HepG2 (cell line): ENCODE results near the gene OR6S1. TPM values are rescaled to one million over a fixed set of nuclear protein-coding genes. Genes with fewer than 3 reads are reported as not detected.
A peak's percentile ranks its signal among the peaks of the same experiment; 100 is the strongest.

Experiments used
- AGO1 ChIP-seq: fragments of 200-400 bp; formaldehyde crosslinking; IDR thresholded peaks from 2 replicates; pipeline ENCODE4 v1.6.1; 2017; ENCODE audit warnings: mild to moderate bottlenecking, low read depth, low read length, moderate library complexity; ENCODE audit not compliant: poor library complexity, severe bottlenecking
- ARNT ChIP-seq: fragments of 450-650 bp; IDR thresholded peaks from 2 replicates; pipeline ENCODE4 v1.6.1; 2017
- CREB1 ChIP-seq, 2 experiments: fragments of 450-650 bp in 1 of 2; IDR thresholded peaks; 2 replicates each; pipeline ENCODE4 v1.6.1; 2016 to 2017; ENCODE audit warnings: control low read depth in 1 of 2, mild to moderate bottlenecking in 1 of 2, missing compliant biosample characterization in 1 of 2, missing genetic modification characterization in 1 of 2
- HIVEP1 ChIP-seq: sonication (generic); formaldehyde crosslinking; IDR thresholded peaks from 2 replicates; pipeline ENCODE4 v1.4.0; 2020; ENCODE audit warnings: mild to moderate bottlenecking, missing genetic modification reagents
- MLLT10 ChIP-seq: sonication (generic); formaldehyde crosslinking; IDR thresholded peaks from 2 replicates; pipeline ENCODE4 v1.4.0; 2020; ENCODE audit warnings: missing genetic modification reagents
- MYC ChIP-seq: sonication (generic); formaldehyde crosslinking; IDR thresholded peaks from 2 replicates; pipeline ENCODE4 v1.9.0; 2021; ENCODE audit warnings: missing genetic modification reagents, borderline replicate concordance
- NR2C2 ChIP-seq: sonication (generic); formaldehyde crosslinking; IDR thresholded peaks from 2 replicates; pipeline ENCODE4 v1.4.0; 2020; ENCODE audit warnings: missing genetic modification reagents, mild to moderate bottlenecking, moderate library complexity, borderline replicate concordance
- RAD51 ChIP-seq: fragments of 450-650 bp; IDR thresholded peaks from 2 replicates; pipeline ENCODE4 v1.6.1; 2016; ENCODE audit warnings: borderline replicate concordance
- SMC3 ChIP-seq: IDR thresholded peaks from 2 replicates; pipeline ENCODE4 v1.6.1; 2011; ENCODE audit warnings: low read length, improper control_type of control experiment
- SUZ12 ChIP-seq: fragments of 150-350 bp; IDR thresholded peaks from 2 replicates; pipeline ENCODE4 v1.6.1; 2014; ENCODE audit warnings: low read depth, low read length
- TFE3 ChIP-seq: IDR thresholded peaks from 2 replicates; pipeline ENCODE4 v1.6.1; 2016
- TOE1 ChIP-seq: sonication (generic); formaldehyde crosslinking; IDR thresholded peaks from 2 replicates; pipeline ENCODE4 v1.4.0; 2020; ENCODE audit warnings: mild to moderate bottlenecking, missing genetic modification reagents
- XBP1 ChIP-seq: sonication (generic); formaldehyde crosslinking; IDR thresholded peaks from 2 replicates; pipeline ENCODE4 v1.5.0; 2020; ENCODE audit warnings: missing genetic modification reagents
- ZBTB4 ChIP-seq: sonication (generic); formaldehyde crosslinking; IDR thresholded peaks from 2 replicates; pipeline ENCODE4 v1.4.0; 2020; ENCODE audit warnings: missing genetic modification reagents, mild to moderate bottlenecking, borderline replicate concordance
- ZNF337 ChIP-seq: sonication (generic); formaldehyde crosslinking; IDR thresholded peaks from 2 replicates; pipeline ENCODE4 v1.5.1; 2020; ENCODE audit warnings: missing genetic modification reagents, low read depth, mild to moderate bottlenecking, borderline replicate concordance
- ZNF501 ChIP-seq: sonication (generic); formaldehyde crosslinking; IDR thresholded peaks from 2 replicates; pipeline ENCODE4 v1.5.1; 2020; ENCODE audit warnings: mild to moderate bottlenecking, moderate library complexity, missing genetic modification reagents
- ZNF567 ChIP-seq: sonication (generic); formaldehyde crosslinking; IDR thresholded peaks from 2 replicates; pipeline ENCODE4 v1.8.1; 2023; ENCODE audit warnings: mild to moderate bottlenecking, missing genetic modification reagents, borderline replicate concordance
- ZNF775 ChIP-seq: sonication (generic); formaldehyde crosslinking; IDR thresholded peaks from 2 replicates; pipeline ENCODE4 v1.4.0; 2020; ENCODE audit warnings: missing genetic modification reagents, mild to moderate bottlenecking, moderate library complexity, borderline replicate concordance
- ZSCAN12 ChIP-seq: sonication (generic); formaldehyde crosslinking; IDR thresholded peaks from 2 replicates; pipeline ENCODE4 v1.9.0; 2021; ENCODE audit warnings: mild to moderate bottlenecking, missing genetic modification reagents
- ZSCAN25 ChIP-seq: sonication (generic); formaldehyde crosslinking; IDR thresholded peaks from 2 replicates; pipeline ENCODE4 v1.8.0; 2022; ENCODE audit warnings: mild to moderate bottlenecking, missing genetic modification reagents
- polyA plus RNA-seq, 8 experiments: library from polyadenylated mRNA; depleted of rRNA in 3 of 8; stranded (reverse) in 7 of 8; unstranded in 1 of 8; fragments of >200 nt; fragmentation: Illumina TruSeq in 4 of 8; extraction: Trizol in 4 of 8; gene quantifications; 2 replicates each; pipeline versions ENCODE4 v1.2.1 to v1.2.3, GENCODE V29; 2011 to 2016; ENCODE audit warnings: low read depth in 4 of 8, missing spikeins in 1 of 8, mixed read lengths in 1 of 8; ENCODE audit not compliant: insufficient read depth in 1 of 8
- total RNA-seq, 5 experiments: library from RNA; depleted of rRNA; stranded (reverse); fragments of >200 nt; fragmentation: Illumina TruSeq; extraction: Trizol; gene quantifications; 2 replicates each; pipeline ENCODE4 v1.2.3, GENCODE V29; 2016; ENCODE audit warnings: low read depth in 1 of 5
- TF ChIP-seq, protein P1 (sequence below): sonication (generic); formaldehyde crosslinking; IDR thresholded peaks from 2 replicates; pipeline ENCODE4 v1.5.0; 2020; ENCODE audit warnings: mild to moderate bottlenecking, low read depth, missing genetic modification reagents, borderline replicate concordance
- TF ChIP-seq, protein P2 (sequence below): sonication (generic); formaldehyde crosslinking; IDR thresholded peaks from 2 replicates; pipeline ENCODE4 v1.8.1; 2023; ENCODE audit warnings: mild to moderate bottlenecking, missing genetic modification reagents, borderline replicate concordance

Gene OR6S1
- total and polyA plus RNA-seq, 2 of the 13 experiments (the other 11 are each of a cell fraction or from before 2014, with no cell fraction given) = 0.09 TPM; not detected in 1

DNA sequence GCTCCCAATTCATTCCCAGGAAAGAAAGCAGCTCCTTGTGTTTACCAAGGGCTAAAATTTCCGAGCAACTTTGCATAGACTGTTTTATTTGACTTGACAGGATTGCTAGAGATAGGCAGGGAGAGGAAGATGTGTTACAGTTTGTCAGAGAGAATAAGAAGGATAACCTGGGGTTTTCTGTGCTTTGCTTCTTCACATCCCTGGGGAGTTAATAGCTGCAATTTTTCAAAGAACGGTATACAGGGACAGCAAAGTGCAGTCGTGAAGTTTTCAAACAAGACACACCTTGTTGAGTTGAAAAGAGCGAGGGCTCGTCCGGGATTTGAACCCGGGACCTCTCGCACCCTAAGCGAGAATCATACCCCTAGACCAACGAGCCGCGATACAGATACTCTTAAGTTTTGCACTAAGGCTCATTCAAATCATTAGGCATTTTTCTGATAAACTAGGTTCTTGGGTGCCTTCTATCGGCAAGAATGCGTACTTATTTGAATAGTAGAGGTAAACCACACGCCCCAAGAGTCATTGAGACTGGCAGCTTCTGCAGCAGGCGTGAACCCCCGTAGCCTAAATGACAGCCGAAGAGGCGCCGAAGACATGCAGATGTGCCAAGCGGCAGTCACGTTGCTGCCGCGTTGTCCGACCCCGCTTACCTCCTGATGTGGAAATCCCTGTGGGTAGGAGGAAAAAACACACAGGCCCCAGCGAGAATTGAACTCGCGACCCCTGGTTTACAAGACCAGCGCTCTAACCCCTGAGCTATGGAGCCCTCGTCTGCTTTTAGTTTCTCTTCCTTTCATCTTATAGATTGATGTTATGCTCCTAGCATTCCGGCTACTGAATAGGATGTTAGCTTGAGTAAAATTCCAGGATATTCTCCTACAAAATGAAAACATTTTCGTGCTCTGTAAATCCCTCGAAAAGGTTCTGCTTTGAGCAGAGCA lies 28.1 kb downstream of the OR6S1 start (continued):
- no peak for TF ChIP-seq ZNF337 (CRISPR knock-in tag)
- no peak for TF ChIP-seq ARNT
- TF ChIP-seq SMC3 = no peak; the same call in 1 of the 2 replicates
- TF ChIP-seq RAD51 = no peak
- no peak for TF ChIP-seq ZNF775 (CRISPR knock-in tag)
- peak; percentile 99 for TF ChIP-seq ZNF501 (CRISPR knock-in tag)
- no peak; the same call in 1 of the 2 replicates for TF ChIP-seq ZBTB4 (CRISPR knock-in tag)
- 0 out of 2 replicates have a peak, but pooled peaks have one; percentile 28 for TF ChIP-seq CREB1 (IDR thresholded peaks at IDR 0.05)
- TF ChIP-seq CREB1 (CRISPR knock-in tag; IDR thresholded peaks at IDR 0.05) = peak; percentile 72; the same call in 1 of the 2 replicates
- peak; percentile 36; the same call in 1 of the 2 replicates for TF ChIP-seq TFE3 (CRISPR knock-in tag)
- TF ChIP-seq, protein P1, sequence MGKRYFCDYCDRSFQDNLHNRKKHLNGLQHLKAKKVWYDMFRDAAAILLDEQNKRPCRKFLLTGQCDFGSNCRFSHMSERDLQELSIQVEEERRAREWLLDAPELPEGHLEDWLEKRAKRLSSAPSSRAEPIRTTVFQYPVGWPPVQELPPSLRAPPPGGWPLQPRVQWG = no peak
- TF ChIP-seq, protein P2, sequence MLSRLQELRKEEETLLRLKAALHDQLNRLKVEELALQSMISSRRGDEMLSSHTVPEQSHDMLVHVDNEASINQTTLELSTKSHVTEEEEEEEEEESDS (CRISPR knock-in tag) = peak; percentile 10; the same call in 1 of the 2 replicates
- TF ChIP-seq SUZ12 = no peak
- peak; percentile 85 for TF ChIP-seq MYC (CRISPR knock-in tag)
- peak; percentile 27; the same call in 1 of the 2 replicates for TF ChIP-seq ZNF567 (CRISPR knock-in tag)
- no peak for TF ChIP-seq TOE1 (CRISPR knock-in tag)
- 0 out of 2 replicates have a peak, but pooled peaks have one; percentile 14 for TF ChIP-seq ZSCAN12 (CRISPR knock-in tag)
- TF ChIP-seq HIVEP1 (CRISPR knock-in tag) = peak; percentile 89
- TF ChIP-seq MLLT10 (CRISPR knock-in tag) = no peak
- TF ChIP-seq NR2C2 (CRISPR knock-in tag) = peak; percentile 75
- TF ChIP-seq XBP1 (CRISPR knock-in tag) = 0 out of 2 replicates have a peak, but pooled peaks have one; percentile 50
- no peak for TF ChIP-seq AGO1
- peak; percentile 78; the same call in 1 of the 2 replicates for TF ChIP-seq ZSCAN25 (CRISPR knock-in tag)
